Liver (tissue), 3 donors: ENCODE data around the gene CCDC201.
"Not testable (repeated sequence)": the region's sequence is repeated elsewhere in the genome, so short reads cannot be mapped to it uniquely, and the experiment has no call there.

Source experiments
- CTCF ChIP-seq: fragments of 150-350 bp; IDR thresholded peaks from 2 replicates; pipeline ENCODE4 v1.5.1; 2017; ENCODE audit warnings: improper control_type of control experiment, low read depth, low read length; ENCODE audit not compliant: missing input control
- EGR1 ChIP-seq, 2 donors: IDR thresholded peaks; 2 replicates each; pipeline ENCODE4 v1.6.1; 2016 to 2018; ENCODE audit warnings: antibody characterized with exemption in 2 of 2, low read depth in 2 of 2
- HNF4G ChIP-seq: IDR thresholded peaks from 2 replicates; pipeline ENCODE4 v1.6.1; 2016; ENCODE audit warnings: antibody characterized with exemption
- RAD21 ChIP-seq, 2 donors: IDR thresholded peaks; 2 replicates each; pipeline ENCODE4 v1.6.1; 2016; ENCODE audit warnings: antibody characterized with exemption in 2 of 2, mild to moderate bottlenecking in 2 of 2
- TF ChIP-seq, protein P1 (sequence below): IDR thresholded peaks from 2 replicates; pipeline ENCODE4 v1.6.1; 2016; ENCODE audit warnings: antibody characterized with exemption, mild to moderate bottlenecking
- donor health status: healthy.
- donor health status: healthy.

GRCh38 chr7:45832433-45833177, 40.3 kb downstream of the CCDC201 start:
- not testable (repeated sequence) for TF ChIP-seq RAD21 (IDR thresholded peaks at IDR 0.05); CTCF; HNF4G; EGR1 (IDR thresholded peaks at IDR 0.05; ENCODE audit: low read depth in 2 of 2)
- TF ChIP-seq, protein P1, sequence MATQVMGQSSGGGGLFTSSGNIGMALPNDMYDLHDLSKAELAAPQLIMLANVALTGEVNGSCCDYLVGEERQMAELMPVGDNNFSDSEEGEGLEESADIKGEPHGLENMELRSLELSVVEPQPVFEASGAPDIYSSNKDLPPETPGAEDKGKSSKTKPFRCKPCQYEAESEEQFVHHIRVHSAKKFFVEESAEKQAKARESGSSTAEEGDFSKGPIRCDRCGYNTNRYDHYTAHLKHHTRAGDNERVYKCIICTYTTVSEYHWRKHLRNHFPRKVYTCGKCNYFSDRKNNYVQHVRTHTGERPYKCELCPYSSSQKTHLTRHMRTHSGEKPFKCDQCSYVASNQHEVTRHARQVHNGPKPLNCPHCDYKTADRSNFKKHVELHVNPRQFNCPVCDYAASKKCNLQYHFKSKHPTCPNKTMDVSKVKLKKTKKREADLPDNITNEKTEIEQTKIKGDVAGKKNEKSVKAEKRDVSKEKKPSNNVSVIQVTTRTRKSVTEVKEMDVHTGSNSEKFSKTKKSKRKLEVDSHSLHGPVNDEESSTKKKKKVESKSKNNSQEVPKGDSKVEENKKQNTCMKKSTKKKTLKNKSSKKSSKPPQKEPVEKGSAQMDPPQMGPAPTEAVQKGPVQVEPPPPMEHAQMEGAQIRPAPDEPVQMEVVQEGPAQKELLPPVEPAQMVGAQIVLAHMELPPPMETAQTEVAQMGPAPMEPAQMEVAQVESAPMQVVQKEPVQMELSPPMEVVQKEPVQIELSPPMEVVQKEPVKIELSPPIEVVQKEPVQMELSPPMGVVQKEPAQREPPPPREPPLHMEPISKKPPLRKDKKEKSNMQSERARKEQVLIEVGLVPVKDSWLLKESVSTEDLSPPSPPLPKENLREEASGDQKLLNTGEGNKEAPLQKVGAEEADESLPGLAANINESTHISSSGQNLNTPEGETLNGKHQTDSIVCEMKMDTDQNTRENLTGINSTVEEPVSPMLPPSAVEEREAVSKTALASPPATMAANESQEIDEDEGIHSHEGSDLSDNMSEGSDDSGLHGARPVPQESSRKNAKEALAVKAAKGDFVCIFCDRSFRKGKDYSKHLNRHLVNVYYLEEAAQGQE, result not testable (repeated sequence)
